HAP-1 (cell line): ENCODE measurements around the gene SPHK1.
"Not testable (repeated sequence)": the region's sequence is repeated elsewhere in the genome, so short reads cannot be mapped to it uniquely, and the experiment has no call there.

Experiments used
- DNase-seq, 2 experiments: peaks; one replicate each; pipeline ENCODE4 v3.0.0-alpha.2; 2016 to 2020; ENCODE audit warnings: low spot score in 2 of 2
- H3K27me3 ChIP-seq: fragments of 250-450 bp; sonication (Bioruptor Pico); 2 replicates; pipeline ENCODE4 v1.5.1; 2020; ENCODE audit warnings: low read depth, mild to moderate bottlenecking, moderate library complexity
- H3K36me3 ChIP-seq: fragments of 250-450 bp; sonication (Bioruptor Pico); replicated peaks from 2 replicates; pipeline ENCODE4 v1.5.1; 2020; ENCODE audit warnings: mild to moderate bottlenecking
- H3K4me1 ChIP-seq: fragments of 250-450 bp; sonication (Bioruptor Pico); 2 replicates; pipeline ENCODE4 v1.5.1; 2020; ENCODE audit warnings: mild to moderate bottlenecking
- H3K4me3 ChIP-seq: fragments of 250-450 bp; sonication (Bioruptor Pico); 2 replicates; pipeline ENCODE4 v1.5.1; 2020; ENCODE audit warnings: mild to moderate bottlenecking, moderate library complexity
- H3K9me3 ChIP-seq: fragments of 250-450 bp; sonication (Bioruptor Pico); 2 replicates; pipeline ENCODE4 v1.5.1; 2020; ENCODE audit warnings: mild to moderate bottlenecking, moderate library complexity
- in situ Hi-C: fragments of 300-500 bp; cut with MboI; formaldehyde crosslinking; loops from 3 replicates; pipeline ENCODE4 v1.14.3; 2020; ENCODE audit warnings: low sequenced_read_pairs, inconsistent platforms, mixed read lengths

SPHK1 gene

GRCh38 chr17:76384222-76384986, at the start of gene SPHK1:
TSS of gene SPHK1 (plus strand) at chr17:76384609. CDS start at chr17:76385645, 1,036 bp downstream.
- Histone ChIP-seq H3K4me1 (peaks cover 19% of the 10 kb centered on the region), H3K27me3 (peaks cover 12% of the 10 kb centered on the region)

GRCh38 chr17:76335716-76336381, 48.6 kb upstream of the SPHK1 start:
- DNase-seq = no peak
- H3K4me3 ChIP-seq = no peak overlapping the region
- in situ Hi-C loops = no loop called here
- H3K9me3 ChIP-seq = no peaks in the 10 kb centered on the region
- no peaks in the 10 kb centered on the region for H3K4me1 ChIP-seq
- no peaks in the 10 kb centered on the region for H3K27me3 ChIP-seq
- peaks cover 7% of the 10 kb centered on the region for H3K36me3 ChIP-seq

More at GRCh38 chr17:76384222-76384986, at the start of gene SPHK1:
- Histone ChIP-seq H3K9me3 (no peaks in the 10 kb centered on the region), H3K4me3 (peak within 1 kb of the TSS; percentile 40), H3K36me3 (peaks cover 4% of the 10 kb centered on the region; the same call in 1 of the 2 replicates)
- DNase-seq = peak; percentile 58 to 81
- in situ Hi-C loops = no loop called here

GRCh38 chr17:76336756-76337412, 47.5 kb upstream of the SPHK1 start:
- H3K9me3 ChIP-seq = no peaks in the 10 kb centered on the region
- no peak overlapping the region for H3K4me3 ChIP-seq
- in situ Hi-C loops = no loop called here
- no peaks in the 10 kb centered on the region for H3K27me3 ChIP-seq
- H3K36me3 ChIP-seq = peaks cover 5% of the 10 kb centered on the region
- DNase-seq = no peak
- H3K4me1 ChIP-seq = no peaks in the 10 kb centered on the region

- H3K9me3 ChIP-seq = no peaks in the 10 kb centered on the region
These were observed 47.0 kb upstream of the SPHK1 start for GRCh38 chr17:76337413-76337777.

GRCh38 chr17:76341301-76341700, 43.1 kb upstream of the SPHK1 start:
- in situ Hi-C loops = no loop called here

More at GRCh38 chr17:76337413-76337777, 47.0 kb upstream of the SPHK1 start:
- no peaks in the 10 kb centered on the region for H3K27me3 ChIP-seq
- no peaks in the 10 kb centered on the region for H3K4me1 ChIP-seq
- H3K4me3 ChIP-seq = no peak overlapping the region
- H3K36me3 ChIP-seq = peaks cover 10% of the 10 kb centered on the region
- in situ Hi-C loops = no loop called here
- no peak for DNase-seq

GRCh38 chr17:76343106-76343505, 41.3 kb upstream of the SPHK1 start:
- in situ Hi-C loops = no loop called here
- H3K4me3 ChIP-seq = no peak overlapping the region
- peaks cover 51% of the 10 kb centered on the region for H3K36me3 ChIP-seq
- H3K9me3 ChIP-seq = no peaks in the 10 kb centered on the region
- no peaks in the 10 kb centered on the region for H3K27me3 ChIP-seq
- no peak for DNase-seq
- no peaks in the 10 kb centered on the region for H3K4me1 ChIP-seq

More at GRCh38 chr17:76341301-76341700, 43.1 kb upstream of the SPHK1 start:
- no peaks in the 10 kb centered on the region for H3K4me1 ChIP-seq
- peaks cover 36% of the 10 kb centered on the region for H3K36me3 ChIP-seq
- no peak overlapping the region for H3K4me3 ChIP-seq
- no peaks in the 10 kb centered on the region for H3K27me3 ChIP-seq
- no peaks in the 10 kb centered on the region for H3K9me3 ChIP-seq
- no peak for DNase-seq

- Histone ChIP-seq H3K27me3 (no peaks in the 10 kb centered on the region), H3K4me1 (no peaks in the 10 kb centered on the region), H3K36me3 (peaks cover 51% of the 10 kb centered on the region), H3K4me3 (no peak overlapping the region), H3K9me3 (no peaks in the 10 kb centered on the region)
- in situ Hi-C loops = no loop called here
- no peak for DNase-seq
These were observed 38.9 kb upstream of the SPHK1 start for GRCh38 chr17:76345377-76345974.

- peaks cover 45% of the 10 kb centered on the region for H3K36me3 ChIP-seq
- H3K27me3 ChIP-seq, H3K4me1 ChIP-seq, H3K4me3 ChIP-seq, in situ Hi-C loops, H3K9me3 ChIP-seq, DNase-seq: not testable (repeated sequence)
These were observed 37.5 kb upstream of the SPHK1 start for GRCh38 chr17:76346936-76347335.

- in situ Hi-C loops = no loop called here
- H3K36me3 ChIP-seq = peaks cover 20% of the 10 kb centered on the region
- H3K4me3 ChIP-seq = no peak overlapping the region
- DNase-seq = no peak
- no peaks in the 10 kb centered on the region for H3K27me3 ChIP-seq
- no peaks in the 10 kb centered on the region for H3K4me1 ChIP-seq
- H3K9me3 ChIP-seq = no peaks in the 10 kb centered on the region
These were observed 33.9 kb upstream of the SPHK1 start for GRCh38 chr17:76350463-76350862.

- Histone ChIP-seq H3K4me3 (no peak overlapping the region), H3K4me1 (peaks cover 1% of the 10 kb centered on the region; the same call in 1 of the 2 replicates), H3K36me3 (peaks cover 12% of the 10 kb centered on the region), H3K27me3 (no peaks in the 10 kb centered on the region), H3K9me3 (no peaks in the 10 kb centered on the region)
- DNase-seq = no peak
- in situ Hi-C loops = no loop called here
These were observed 32.8 kb upstream of the SPHK1 start for GRCh38 chr17:76351526-76352071.

- peak overlapping the region; percentile 91 for H3K4me3 ChIP-seq
- DNase-seq = peak in 1 of 2 experiments; percentile 30
- H3K36me3 ChIP-seq = no peaks in the 10 kb centered on the region; the same call in 1 of the 2 replicates
- no peaks in the 10 kb centered on the region for H3K9me3 ChIP-seq
- H3K27me3 ChIP-seq = no peaks in the 10 kb centered on the region
- in situ Hi-C loops = no loop called here
- peaks cover 10% of the 10 kb centered on the region for H3K4me1 ChIP-seq
These were observed 31.3 kb upstream of the SPHK1 start for GRCh38 chr17:76353004-76353598.

GRCh38 chr17:76353599-76354316, 30.7 kb upstream of the SPHK1 start, which contains the start of gene PRPSAP1:
TSS of gene PRPSAP1 (minus strand) at chr17:76353916. CDS start at chr17:76353703, 213 bp downstream.
- Histone ChIP-seq H3K4me3 (peak within 1 kb of the TSS; percentile 91), H3K36me3 (no peaks in the 10 kb centered on the region; the same call in 1 of the 2 replicates), H3K4me1 (peaks cover 10% of the 10 kb centered on the region), H3K27me3 (no peaks in the 10 kb centered on the region), H3K9me3 (no peaks in the 10 kb centered on the region)
- peak; percentile 91 for DNase-seq
- in situ Hi-C loops = no loop called here
